Liver (tissue), 9 donors: ENCODE data around the gene NPRL2. TPM values are rescaled to one million over a fixed set of nuclear protein-coding genes. Genes with fewer than 3 reads are reported as not detected.

ENCODE experiments used
- DNase-seq: peaks from one replicate; pipeline ENCODE4 v3.0.0-alpha.2; 2017; ENCODE audit warnings: low spot score
- H3K27ac ChIP-seq, 2 donors: one replicate each; pipeline ENCODE4 v1.7.0; 2013; ENCODE audit warnings: inconsistent platforms in 2 of 2, low read length in 2 of 2, control low read depth in 1 of 2, low read depth in 1 of 2, mild to moderate bottlenecking in 1 of 2
- H3K27me3 ChIP-seq, 4 donors: one replicate each; pipeline versions ENCODE4 v1.6.1 to v1.7.0; 2013; ENCODE audit warnings: low read length in 3 of 4, inconsistent platforms in 1 of 4, mild to moderate bottlenecking in 1 of 4, moderate library complexity in 1 of 4; ENCODE audit not compliant: control insufficient read depth in 4 of 4, insufficient read depth in 4 of 4
- H3K36me3 ChIP-seq, 4 donors: one replicate each; pipeline versions ENCODE4 v1.6.1 to v1.7.0; 2013; ENCODE audit warnings: low read length in 3 of 4, mild to moderate bottlenecking in 3 of 4, low read depth in 1 of 4, moderate library complexity in 1 of 4; ENCODE audit not compliant: control insufficient read depth in 4 of 4, insufficient read depth in 3 of 4
- H3K4me1 ChIP-seq, 4 donors: one replicate each; pipeline versions ENCODE4 v1.6.1 to v1.7.0; 2013; ENCODE audit warnings: low read length in 3 of 4, mild to moderate bottlenecking in 3 of 4, moderate library complexity in 1 of 4; ENCODE audit not compliant: control insufficient read depth in 4 of 4, insufficient read depth in 4 of 4
- H3K4me3 ChIP-seq, 3 donors: one replicate each; pipeline versions ENCODE4 v1.6.1 to v1.7.0; 2013; ENCODE audit warnings: low read length in 3 of 3, control low read depth in 1 of 3, low read depth in 1 of 3, mild to moderate bottlenecking in 1 of 3
- H3K9ac ChIP-seq, 2 donors: one replicate each; pipeline ENCODE4 v1.7.0; 2013; ENCODE audit warnings: low read length in 2 of 2, mild to moderate bottlenecking in 2 of 2, moderate library complexity in 2 of 2, control low read depth in 1 of 2, low read depth in 1 of 2
- H3K9me3 ChIP-seq, 4 donors: one replicate each; pipeline versions ENCODE4 v1.6.1 to v1.7.0; 2013; ENCODE audit warnings: low read length in 3 of 4; ENCODE audit not compliant: control insufficient read depth in 4 of 4
- EGR1 ChIP-seq, 2 donors: IDR thresholded peaks; 2 replicates each; pipeline ENCODE4 v1.6.1; 2016 to 2018; ENCODE audit warnings: antibody characterized with exemption in 2 of 2, low read depth in 2 of 2
- FOXA1 ChIP-seq: IDR thresholded peaks from 2 replicates; pipeline ENCODE4 v1.6.1; 2016; ENCODE audit warnings: antibody characterized with exemption
- FOXA2 ChIP-seq: IDR thresholded peaks from 2 replicates; pipeline ENCODE4 v1.6.1; 2016; ENCODE audit warnings: antibody characterized with exemption
- GABPA ChIP-seq, 2 donors: IDR thresholded peaks in 1 of 2; conservative IDR thresholded peaks in 1 of 2; 2 replicates each; pipeline ENCODE4 v1.6.1; 2016; ENCODE audit warnings: antibody characterized with exemption in 2 of 2, mild to moderate bottlenecking in 1 of 2, moderate library complexity in 1 of 2
- HNF4A ChIP-seq, 2 donors: conservative IDR thresholded peaks; 2 replicates each; pipeline ENCODE4 v1.6.1; 2016; ENCODE audit warnings: antibody characterized with exemption in 2 of 2, mild to moderate bottlenecking in 2 of 2
- HNF4G ChIP-seq: IDR thresholded peaks from 2 replicates; pipeline ENCODE4 v1.6.1; 2016; ENCODE audit warnings: antibody characterized with exemption
- JUND ChIP-seq, 2 donors: IDR thresholded peaks; 2 replicates each; pipeline ENCODE4 v1.6.1; 2016; ENCODE audit warnings: antibody characterized with exemption in 2 of 2
- NR2F2 ChIP-seq: IDR thresholded peaks from 2 replicates; pipeline ENCODE4 v1.6.1; 2016; ENCODE audit warnings: antibody characterized with exemption
- RAD21 ChIP-seq, 2 donors: IDR thresholded peaks; 2 replicates each; pipeline ENCODE4 v1.6.1; 2016; ENCODE audit warnings: antibody characterized with exemption in 2 of 2, mild to moderate bottlenecking in 2 of 2
- RXRA ChIP-seq, 2 donors: IDR thresholded peaks; 2 replicates each; pipeline ENCODE4 v1.6.1; 2017 to 2018; ENCODE audit warnings: antibody characterized with exemption in 2 of 2, mild to moderate bottlenecking in 1 of 2
- SP1 ChIP-seq: IDR thresholded peaks from 2 replicates; pipeline ENCODE4 v1.6.1; 2018; ENCODE audit warnings: antibody characterized with exemption, mild to moderate bottlenecking
- TAF1 ChIP-seq: conservative IDR thresholded peaks from 2 replicates; pipeline ENCODE4 v1.6.1; 2016; ENCODE audit warnings: antibody characterized with exemption, mild to moderate bottlenecking
- YY1 ChIP-seq: IDR thresholded peaks from 2 replicates; pipeline ENCODE4 v1.6.1; 2016; ENCODE audit warnings: antibody characterized with exemption, mild to moderate bottlenecking
- WGBS: extraction: QIAGEN DNeasy Blood & Tissue Kit; methylation state at CpG from one replicate; pipeline ENCODE4 v1.1.7; 2013; 5-methylcytosine and 5-hydroxymethylcytosine counted together
- polyA plus RNA-seq, 2 donors: library from polyadenylated mRNA; stranded (reverse) in 1 of 2; unstranded in 1 of 2; fragments of 200-250 nt in 1 of 2; fragments of >200 nt in 1 of 2; fragmentation: Nextera tagmentation in 1 of 2; extraction: Ambion mirVana in 1 of 2; gene quantifications; one replicate each; pipeline versions ENCODE4 v1.2.1 to v1.2.3, GENCODE V29; 2013 to 2015
- total RNA-seq, 2 donors: library from RNA; depleted of rRNA; stranded (reverse); fragments of >200 nt; gene quantifications; one replicate each; pipeline ENCODE4 v1.2.3, GENCODE V29; 2014
- TF ChIP-seq, protein P1 (sequence below): IDR thresholded peaks from 2 replicates; pipeline ENCODE4 v1.6.1; 2016; ENCODE audit warnings: antibody characterized with exemption, mild to moderate bottlenecking
- TF ChIP-seq, protein P2 (sequence below): fragments of 150-350 bp; IDR thresholded peaks from 2 replicates; pipeline ENCODE4 v1.5.1; 2017; ENCODE audit warnings: improper control_type of control experiment, low read depth, low read length; ENCODE audit not compliant: missing input control
- TF ChIP-seq, protein P3 (sequence below): IDR thresholded peaks from 2 replicates; pipeline ENCODE4 v1.6.1; 2016; ENCODE audit warnings: antibody characterized with exemption
- TF ChIP-seq, protein P4 (sequence below): IDR thresholded peaks from 2 replicates; pipeline ENCODE4 v1.6.1; 2016; ENCODE audit warnings: antibody characterized with exemption
- TF ChIP-seq, protein P5 (sequence below): IDR thresholded peaks from 2 replicates; pipeline ENCODE4 v1.6.1; 2016; ENCODE audit warnings: antibody characterized with exemption
- donor health status: healthy.
- donor health status: healthy.
- donor health status: healthy.
- donor health status: healthy.
- donor health status: healthy.

NPRL2 gene
- total and polyA plus RNA-seq, 4 donors, result 11.3 to 17.3 (median 14.0) TPM

DNA sequence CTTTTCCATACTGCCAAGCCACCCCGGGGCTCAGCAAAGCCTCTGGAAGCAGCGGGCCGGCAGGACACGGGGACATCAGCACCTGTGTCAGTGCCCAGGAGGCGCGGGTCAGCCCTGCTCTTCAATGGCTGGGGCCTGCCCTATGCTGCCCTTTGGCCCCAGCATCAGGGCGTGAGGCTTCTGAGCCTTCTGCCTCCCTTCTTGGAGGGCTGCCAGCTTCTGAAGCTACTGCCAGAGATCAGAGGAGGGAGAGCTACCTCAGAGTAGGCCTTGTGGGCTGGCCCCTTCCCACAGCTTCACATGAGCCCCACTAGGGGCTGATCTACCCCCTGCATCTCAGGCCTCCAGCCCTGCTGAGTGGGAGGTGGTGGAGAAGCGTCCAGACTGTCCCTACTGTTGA, 21.8 kb upstream of the NPRL2 start:
- H3K9me3 ChIP-seq, result no peaks in the 10 kb centered on the region
- H3K9ac ChIP-seq, result no peak overlapping the region
- DNase-seq, result peak; percentile 48
- H3K27me3 ChIP-seq, result peaks cover 0 to 2% (median 0%) of the 10 kb centered on the region in 4 donors
- no peak overlapping the region for H3K4me3 ChIP-seq
- TF ChIP-seq JUND (IDR thresholded peaks at IDR 0.05), result no peak
- TF ChIP-seq, protein P1, sequence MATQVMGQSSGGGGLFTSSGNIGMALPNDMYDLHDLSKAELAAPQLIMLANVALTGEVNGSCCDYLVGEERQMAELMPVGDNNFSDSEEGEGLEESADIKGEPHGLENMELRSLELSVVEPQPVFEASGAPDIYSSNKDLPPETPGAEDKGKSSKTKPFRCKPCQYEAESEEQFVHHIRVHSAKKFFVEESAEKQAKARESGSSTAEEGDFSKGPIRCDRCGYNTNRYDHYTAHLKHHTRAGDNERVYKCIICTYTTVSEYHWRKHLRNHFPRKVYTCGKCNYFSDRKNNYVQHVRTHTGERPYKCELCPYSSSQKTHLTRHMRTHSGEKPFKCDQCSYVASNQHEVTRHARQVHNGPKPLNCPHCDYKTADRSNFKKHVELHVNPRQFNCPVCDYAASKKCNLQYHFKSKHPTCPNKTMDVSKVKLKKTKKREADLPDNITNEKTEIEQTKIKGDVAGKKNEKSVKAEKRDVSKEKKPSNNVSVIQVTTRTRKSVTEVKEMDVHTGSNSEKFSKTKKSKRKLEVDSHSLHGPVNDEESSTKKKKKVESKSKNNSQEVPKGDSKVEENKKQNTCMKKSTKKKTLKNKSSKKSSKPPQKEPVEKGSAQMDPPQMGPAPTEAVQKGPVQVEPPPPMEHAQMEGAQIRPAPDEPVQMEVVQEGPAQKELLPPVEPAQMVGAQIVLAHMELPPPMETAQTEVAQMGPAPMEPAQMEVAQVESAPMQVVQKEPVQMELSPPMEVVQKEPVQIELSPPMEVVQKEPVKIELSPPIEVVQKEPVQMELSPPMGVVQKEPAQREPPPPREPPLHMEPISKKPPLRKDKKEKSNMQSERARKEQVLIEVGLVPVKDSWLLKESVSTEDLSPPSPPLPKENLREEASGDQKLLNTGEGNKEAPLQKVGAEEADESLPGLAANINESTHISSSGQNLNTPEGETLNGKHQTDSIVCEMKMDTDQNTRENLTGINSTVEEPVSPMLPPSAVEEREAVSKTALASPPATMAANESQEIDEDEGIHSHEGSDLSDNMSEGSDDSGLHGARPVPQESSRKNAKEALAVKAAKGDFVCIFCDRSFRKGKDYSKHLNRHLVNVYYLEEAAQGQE, result no peak
- TF ChIP-seq YY1, result no peak
- no peak for TF ChIP-seq RAD21 (IDR thresholded peaks at IDR 0.05)
- TF ChIP-seq HNF4A (conservative IDR thresholded peaks at IDR 0.05), result no peak
- TF ChIP-seq HNF4G, result no peak
- no peak for TF ChIP-seq RXRA (IDR thresholded peaks at IDR 0.05)
- no peak for TF ChIP-seq EGR1 (IDR thresholded peaks at IDR 0.05; ENCODE audit: low read depth in 2 of 2)
- TF ChIP-seq, protein P2, sequence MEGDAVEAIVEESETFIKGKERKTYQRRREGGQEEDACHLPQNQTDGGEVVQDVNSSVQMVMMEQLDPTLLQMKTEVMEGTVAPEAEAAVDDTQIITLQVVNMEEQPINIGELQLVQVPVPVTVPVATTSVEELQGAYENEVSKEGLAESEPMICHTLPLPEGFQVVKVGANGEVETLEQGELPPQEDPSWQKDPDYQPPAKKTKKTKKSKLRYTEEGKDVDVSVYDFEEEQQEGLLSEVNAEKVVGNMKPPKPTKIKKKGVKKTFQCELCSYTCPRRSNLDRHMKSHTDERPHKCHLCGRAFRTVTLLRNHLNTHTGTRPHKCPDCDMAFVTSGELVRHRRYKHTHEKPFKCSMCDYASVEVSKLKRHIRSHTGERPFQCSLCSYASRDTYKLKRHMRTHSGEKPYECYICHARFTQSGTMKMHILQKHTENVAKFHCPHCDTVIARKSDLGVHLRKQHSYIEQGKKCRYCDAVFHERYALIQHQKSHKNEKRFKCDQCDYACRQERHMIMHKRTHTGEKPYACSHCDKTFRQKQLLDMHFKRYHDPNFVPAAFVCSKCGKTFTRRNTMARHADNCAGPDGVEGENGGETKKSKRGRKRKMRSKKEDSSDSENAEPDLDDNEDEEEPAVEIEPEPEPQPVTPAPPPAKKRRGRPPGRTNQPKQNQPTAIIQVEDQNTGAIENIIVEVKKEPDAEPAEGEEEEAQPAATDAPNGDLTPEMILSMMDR, result no peak
- no peak for TF ChIP-seq FOXA2
- TF ChIP-seq, protein P3, sequence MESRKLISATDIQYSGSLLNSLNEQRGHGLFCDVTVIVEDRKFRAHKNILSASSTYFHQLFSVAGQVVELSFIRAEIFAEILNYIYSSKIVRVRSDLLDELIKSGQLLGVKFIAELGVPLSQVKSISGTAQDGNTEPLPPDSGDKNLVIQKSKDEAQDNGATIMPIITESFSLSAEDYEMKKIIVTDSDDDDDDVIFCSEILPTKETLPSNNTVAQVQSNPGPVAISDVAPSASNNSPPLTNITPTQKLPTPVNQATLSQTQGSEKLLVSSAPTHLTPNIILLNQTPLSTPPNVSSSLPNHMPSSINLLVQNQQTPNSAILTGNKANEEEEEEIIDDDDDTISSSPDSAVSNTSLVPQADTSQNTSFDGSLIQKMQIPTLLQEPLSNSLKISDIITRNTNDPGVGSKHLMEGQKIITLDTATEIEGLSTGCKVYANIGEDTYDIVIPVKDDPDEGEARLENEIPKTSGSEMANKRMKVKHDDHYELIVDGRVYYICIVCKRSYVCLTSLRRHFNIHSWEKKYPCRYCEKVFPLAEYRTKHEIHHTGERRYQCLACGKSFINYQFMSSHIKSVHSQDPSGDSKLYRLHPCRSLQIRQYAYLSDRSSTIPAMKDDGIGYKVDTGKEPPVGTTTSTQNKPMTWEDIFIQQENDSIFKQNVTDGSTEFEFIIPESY, result no peak
- TF ChIP-seq FOXA1, result no peak
- no peak for TF ChIP-seq NR2F2
- TF ChIP-seq TAF1, result no peak
- TF ChIP-seq, protein P4, sequence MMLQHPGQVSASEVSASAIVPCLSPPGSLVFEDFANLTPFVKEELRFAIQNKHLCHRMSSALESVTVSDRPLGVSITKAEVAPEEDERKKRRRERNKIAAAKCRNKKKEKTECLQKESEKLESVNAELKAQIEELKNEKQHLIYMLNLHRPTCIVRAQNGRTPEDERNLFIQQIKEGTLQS, result no peak
- TF ChIP-seq SP1, result no peak
- TF ChIP-seq, protein P5, sequence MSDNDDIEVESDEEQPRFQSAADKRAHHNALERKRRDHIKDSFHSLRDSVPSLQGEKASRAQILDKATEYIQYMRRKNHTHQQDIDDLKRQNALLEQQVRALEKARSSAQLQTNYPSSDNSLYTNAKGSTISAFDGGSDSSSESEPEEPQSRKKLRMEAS, result no peak
- no peak for TF ChIP-seq GABPA (IDR thresholded peaks at IDR 0.05 in 1 of 2, conservative IDR thresholded peaks at IDR 0.05 in 1 of 2)
- 37% methylated on average over 8 of the region's 8 CpGs for WGBS
- H3K36me3 ChIP-seq, result no peaks in the 10 kb centered on the region
- H3K4me1 ChIP-seq, result no peaks in the 10 kb centered on the region
- H3K27ac ChIP-seq, result no peak overlapping the region
